Endothelial cell of umbilical vein (primary cell): ENCODE measurements around the gene EML4. TPM values are rescaled to one million over a fixed set of nuclear protein-coding genes. Genes with fewer than 3 reads are reported as not detected.

Source experiments
- BruUV-seq: library from RNA; stranded (reverse); fragments of 400-500 nt; replicated peaks from 2 replicates; lab custom pipeline; 2021; lab: Mats Ljungman, UMichigan
- CTCF ChIA-PET: fragments of 300-600, 350-600 bp; sonication (Branson Sonifier 250); formaldehyde crosslinking; loops from one replicate; lab custom pipeline; 2021; ENCODE audit warnings: antibody characterized with exemption, inconsistent platforms; lab: Charles Lee
- POLR2A ChIA-PET: fragments of 300-600, 350-600 bp; sonication (Branson Sonifier 250); formaldehyde crosslinking; loops from one replicate; lab custom pipeline; 2021; ENCODE audit warnings: antibody characterized with exemption, inconsistent platforms; lab: Charles Lee
- DNase-seq: peaks from one replicate; pipeline ENCODE4 v3.0.0-alpha.2; 2011; ENCODE audit warnings: low read depth, low spot score
- FAIRE-seq: peaks from 2 replicates; lab custom pipeline; 2011; peaks lifted over from hg19 to GRCh38; lab: Jason Lieb, UNC
- H2AFZ ChIP-seq: 2 replicates; pipeline ENCODE4 v1.6.0; 2012; ENCODE audit warnings: low read depth, low read length, control low read depth, inconsistent platforms
- H3K27ac ChIP-seq: 2 replicates; pipeline ENCODE4 v1.5.1; 2011; ENCODE audit warnings: low read depth, mild to moderate bottlenecking, control low read depth, low read length, moderate library complexity; ENCODE audit not compliant: insufficient read depth
- H3K27me3 ChIP-seq, 2 experiments: 2 replicates each; pipeline versions ENCODE4 v1.6.0 to v1.6.1; 2011; ENCODE audit warnings: low read length in 2 of 2, mixed read lengths in 1 of 2; ENCODE audit not compliant: control insufficient read depth in 2 of 2, insufficient read depth in 2 of 2
- H3K36me3 ChIP-seq, 2 experiments: 2 replicates in 1 of 2; 3 replicates in 1 of 2; pipeline ENCODE4 v1.5.1; 2011; ENCODE audit warnings: low read length in 2 of 2, mild to moderate bottlenecking in 1 of 2, moderate library complexity in 1 of 2; ENCODE audit not compliant: control insufficient read depth in 2 of 2, insufficient read depth in 2 of 2; ENCODE audit errors: extremely low read depth in 1 of 2
- H3K4me1 ChIP-seq: 3 replicates; pipeline ENCODE4 v1.5.1; 2011; ENCODE audit warnings: mild to moderate bottlenecking, low read length; ENCODE audit not compliant: control insufficient read depth, insufficient read depth; ENCODE audit errors: extremely low read depth
- H3K4me2 ChIP-seq: 2 replicates; pipeline ENCODE4 v1.6.1; 2011; ENCODE audit warnings: low read length, control low read depth, mixed read lengths; ENCODE audit not compliant: insufficient read depth
- H3K4me3 ChIP-seq, 3 experiments: fragments of 200-600 bp in 1 of 3; sonication (generic), shearing (Covaris generic) in 1 of 3; replicated peaks in 1 of 3; 2 replicates each; pipeline ENCODE4 v1.5.1; 2011 to 2016; ENCODE audit warnings: control low read depth in 3 of 3, low read length in 3 of 3, mild to moderate bottlenecking in 2 of 3, inconsistent platforms in 1 of 3, low read depth in 1 of 3, moderate library complexity in 1 of 3; ENCODE audit not compliant: insufficient read depth in 1 of 3
- H3K79me2 ChIP-seq: 2 replicates; pipeline ENCODE4 v1.6.0; 2012; ENCODE audit warnings: low read length, inconsistent platforms; ENCODE audit not compliant: control insufficient read depth, insufficient read depth
- H3K9ac ChIP-seq: replicated peaks from 2 replicates; pipeline ENCODE3; 2011; ENCODE audit warnings: low read length, control low read depth; ENCODE audit not compliant: insufficient read depth; ENCODE audit errors: extremely low read depth
- H3K9me1 ChIP-seq: replicated peaks from 3 replicates; pipeline ENCODE4 v1.6.0; 2011; ENCODE audit warnings: mild to moderate bottlenecking, low read length; ENCODE audit not compliant: control insufficient read depth, insufficient read depth; ENCODE audit errors: extremely low read depth
- H3K9me3 ChIP-seq: replicated peaks from 2 replicates; pipeline ENCODE4 v1.5.1; 2012; ENCODE audit warnings: low read length, inconsistent platforms; ENCODE audit not compliant: control insufficient read depth, insufficient read depth
- H4K20me1 ChIP-seq: replicated peaks from 2 replicates; pipeline ENCODE3; 2011; ENCODE audit warnings: mild to moderate bottlenecking, low read length; ENCODE audit not compliant: control insufficient read depth, insufficient read depth; ENCODE audit errors: extremely low read depth
- CTCF ChIP-seq, 2 donors: IDR thresholded peaks; 1 replicate in 1 of 2; 2 replicates in 1 of 2; pipeline ENCODE4 v1.5.1; 2011; ENCODE audit warnings: low read length in 2 of 2, mild to moderate bottlenecking in 2 of 2, moderate library complexity in 2 of 2, control low read depth in 1 of 2, inconsistent platforms in 1 of 2, low read depth in 1 of 2; ENCODE audit not compliant: insufficient read depth in 1 of 2; ENCODE audit errors: extremely low read depth in 1 of 2
- EZH2 ChIP-seq: IDR thresholded peaks from 2 replicates; pipeline ENCODE4 v1.6.1; 2012; ENCODE audit warnings: borderline replicate concordance, low read depth, mild to moderate bottlenecking, moderate library complexity, low read length, inconsistent platforms; ENCODE audit not compliant: severe bottlenecking
- FOS ChIP-seq: IDR thresholded peaks from 2 replicates; pipeline ENCODE4 v1.6.1; 2011; ENCODE audit warnings: mild to moderate bottlenecking, low read length, moderate library complexity, borderline replicate concordance; ENCODE audit not compliant: insufficient read depth
- GATA2 ChIP-seq: IDR thresholded peaks from 2 replicates; pipeline ENCODE4 v1.7.0; 2011; ENCODE audit warnings: low read depth, mild to moderate bottlenecking, moderate library complexity, mixed read lengths, low read length; ENCODE audit not compliant: insufficient read length, insufficient read depth
- JUN ChIP-seq: IDR thresholded peaks from 2 replicates; pipeline ENCODE4 v1.6.1; 2011; ENCODE audit warnings: borderline replicate concordance, low read depth; ENCODE audit not compliant: insufficient read length, insufficient read depth
- MAX ChIP-seq: IDR thresholded peaks from 2 replicates; pipeline ENCODE4 v1.6.1; 2011; ENCODE audit not compliant: insufficient read depth, insufficient read length
- MYC ChIP-seq: IDR thresholded peaks from one replicate; pipeline ENCODE4 v1.6.1; 2011; ENCODE audit warnings: mild to moderate bottlenecking, low read depth, low read length
- POLR2A ChIP-seq: IDR thresholded peaks from 2 replicates; pipeline ENCODE4 v1.6.1; 2012; ENCODE audit warnings: low read depth, mild to moderate bottlenecking, control low read depth, low read length
- POLR2AphosphoS5 ChIP-seq: IDR thresholded peaks from 2 replicates; pipeline ENCODE4 v1.6.1; 2012; ENCODE audit warnings: low read depth, mild to moderate bottlenecking, control low read depth, low read length, moderate library complexity; ENCODE audit not compliant: insufficient read depth
- dilution Hi-C: fragments of 300-500 bp; cut with MboI; formaldehyde crosslinking; loops from one replicate; pipeline ENCODE4 v1.15.0; 2019; ENCODE audit warnings: low sequenced_read_pairs; ENCODE audit not compliant: extremely low pct_ligation_motif_present
- intact Hi-C: fragments of 100-400 bp; cut with micrococcal nuclease; formaldehyde crosslinking; loops from one replicate; pipeline ENCODE4 v1.10.0; 2022
- polyA plus RNA-seq, 4 experiments: library from polyadenylated mRNA; depleted of rRNA in 3 of 4; stranded (reverse) in 3 of 4; unstranded in 1 of 4; fragments of >200 nt; gene quantifications; 2 replicates each; pipeline versions ENCODE4 v1.2.1 to v1.2.3, GENCODE V29; 2011 to 2012; ENCODE audit warnings: missing spikeins in 1 of 4
- total RNA-seq: library from RNA; stranded (reverse); gene quantifications from 2 replicates; pipeline ENCODE4 v1.2.3, GENCODE V29; 2021

The EML4 gene
- total and polyA plus RNA-seq, 2 donors (not counting 3 experiments of a cell fraction or from before 2014, with no cell fraction given) = 13.3 to 32.0 TPM

- H3K9ac ChIP-seq = no peak overlapping the region
- no peak overlapping the region for H3K4me3 ChIP-seq
- dilution Hi-C loops (no loop called here), intact Hi-C loops (no loop called here)
- no peak overlapping the region for H3K27ac ChIP-seq
- H2AFZ ChIP-seq = no peak overlapping the region
- H3K27me3 ChIP-seq = no peaks in the 10 kb centered on the region
- POLR2A ChIA-PET = no interaction called here
- H3K9me1 ChIP-seq = no peaks in the 10 kb centered on the region
- BruUV-seq = no TSS peak
- no peaks in the 10 kb centered on the region for H4K20me1 ChIP-seq
- CTCF ChIA-PET = interaction anchor here (1.2 kb wide), 1 partner anchor 9 kb away, joined by 4 read pairs; no protein-coding TSS in a partner anchor
- TF ChIP-seq CTCF (IDR thresholded peaks at IDR 0.05; ENCODE audit: extremely low read depth in 1 of 2, insufficient read depth in 1 of 2, low read depth in 1 of 2, low read length in 2 of 2) = no peak
- no peak for TF ChIP-seq MYC
- no peak for TF ChIP-seq MAX
- TF ChIP-seq POLR2AphosphoS5 = no peak
- TF ChIP-seq FOS = no peak
- TF ChIP-seq JUN = no peak
- TF ChIP-seq POLR2A = no peak
- no peak for TF ChIP-seq EZH2
- no peak for TF ChIP-seq GATA2
- FAIRE-seq (no peak), DNase-seq (no peak)
- H3K36me3 ChIP-seq = peaks cover 0 to 9% of the 10 kb centered on the region in 2 experiments
- H3K4me2 ChIP-seq = no peak overlapping the region
- no peaks in the 10 kb centered on the region for H3K79me2 ChIP-seq
- no peaks in the 10 kb centered on the region for H3K9me3 ChIP-seq
- no peaks in the 10 kb centered on the region for H3K4me1 ChIP-seq
Measured at GRCh38 chr2:42335514-42336104, 166.5 kb downstream of the EML4 start.
